GM08714 (cell line): Measurements from ENCODE around the gene COPG1.

Experiments used
- H3K4me3 ChIP-seq: fragments of 200-500 bp; sonication (Bioruptor generic); 2 replicates; pipeline ENCODE4 v1.5.1; 2014; ENCODE audit warnings: mild to moderate bottlenecking, low read length, inconsistent platforms
- ZNF274 ChIP-seq: IDR thresholded peaks from 2 replicates; pipeline ENCODE4 v1.6.1; 2012; ENCODE audit warnings: mild to moderate bottlenecking, low read depth, low read length

Gene COPG1

DNA sequence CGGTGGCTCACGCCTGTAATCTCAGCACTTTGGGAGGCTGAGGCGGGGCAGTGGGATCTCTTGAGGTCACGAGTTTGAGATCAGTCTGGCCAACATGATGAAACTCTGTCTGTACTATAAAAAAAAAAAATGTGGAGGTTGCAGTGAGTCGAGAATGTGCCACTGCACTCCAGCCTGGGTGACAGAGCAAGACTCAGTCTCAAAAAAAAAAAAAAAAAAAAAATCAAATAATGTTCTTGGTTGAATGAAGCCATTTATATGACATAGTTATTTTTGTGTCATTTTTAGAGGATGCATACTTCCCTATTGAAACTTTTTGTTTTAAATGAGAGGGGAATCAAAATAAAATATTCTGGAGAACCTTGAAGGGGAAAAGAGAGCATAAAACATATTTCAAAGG lies 32.3 kb downstream of the COPG1 start:
- no peak for TF ChIP-seq ZNF274

DNA sequence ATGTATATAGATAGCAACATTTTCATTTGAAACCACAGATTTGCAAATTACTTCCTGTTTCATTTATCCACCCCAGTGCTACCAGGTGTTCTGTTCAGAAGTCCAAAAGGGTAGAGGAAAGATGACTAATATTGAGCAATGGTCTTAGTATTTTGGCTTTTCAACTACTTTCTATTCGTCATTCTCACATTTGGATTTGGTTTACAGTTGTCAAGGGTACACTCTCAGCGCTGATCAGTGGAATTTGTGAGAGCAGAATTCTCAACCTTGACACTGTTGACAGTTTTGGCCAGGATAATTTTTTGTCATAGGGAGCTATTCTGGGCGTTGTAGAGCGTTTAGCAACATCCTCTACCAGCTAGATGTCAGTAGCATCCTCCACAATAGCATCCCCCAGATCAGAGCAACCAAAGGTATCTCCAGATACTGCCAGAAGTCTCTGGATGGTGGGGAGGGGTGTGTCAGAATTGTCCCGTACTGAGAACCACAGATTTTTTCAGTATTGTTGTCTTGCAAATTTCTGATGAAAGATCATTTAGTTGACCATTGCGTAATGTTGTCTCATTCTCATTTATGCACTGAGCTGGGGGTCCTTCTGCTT lies 33.4 kb downstream of the COPG1 start:
- H3K4me3 ChIP-seq = peak overlapping the region; percentile 6; the same call in 1 of the 2 replicates
- no peak for TF ChIP-seq ZNF274

More for the DNA sequence above, 32.3 kb downstream of the COPG1 start:
- peak overlapping the region; percentile 10; the same call in 1 of the 2 replicates for H3K4me3 ChIP-seq

DNA sequence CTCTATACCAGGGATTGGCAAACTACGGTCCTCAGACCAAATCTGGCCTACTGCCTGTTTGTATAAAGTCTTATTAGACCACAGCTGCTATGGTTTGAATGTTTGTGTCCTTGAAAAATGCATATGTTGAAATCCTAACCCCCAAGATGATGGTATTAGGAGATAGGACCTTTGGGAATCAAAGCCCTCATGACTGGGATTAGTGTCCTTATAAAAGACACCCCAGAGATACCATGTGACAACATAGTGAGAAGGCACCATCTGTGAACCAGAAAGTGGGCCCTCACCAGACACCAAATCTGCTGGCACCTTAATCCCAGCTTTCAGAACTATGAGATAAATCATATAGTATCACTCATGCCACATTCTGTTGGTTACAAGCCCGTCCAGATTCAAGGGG lies 36.7 kb downstream of the COPG1 start:
- TF ChIP-seq ZNF274 = no peak
- no peak overlapping the region for H3K4me3 ChIP-seq

DNA sequence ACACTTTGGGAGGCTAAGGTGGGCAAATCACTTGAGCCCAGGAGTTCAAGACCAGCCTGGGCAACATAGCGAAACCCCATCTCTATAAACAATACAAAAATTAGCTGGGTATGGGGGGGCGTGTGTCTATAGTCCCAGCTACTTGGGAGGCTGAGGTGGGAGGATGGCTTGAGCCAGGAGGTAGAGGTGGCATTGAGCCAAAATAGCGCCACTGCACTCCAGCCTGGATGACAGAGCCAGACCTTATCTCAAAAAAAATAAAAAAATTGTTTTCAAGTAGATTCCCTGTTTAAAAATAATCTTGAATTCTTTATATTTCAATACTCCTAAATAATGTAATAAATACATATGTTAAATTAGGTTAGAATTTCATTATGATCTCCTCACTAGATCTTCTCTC lies 39.0 kb downstream of the COPG1 start:
- TF ChIP-seq ZNF274 = no peak
- no peak overlapping the region for H3K4me3 ChIP-seq

DNA sequence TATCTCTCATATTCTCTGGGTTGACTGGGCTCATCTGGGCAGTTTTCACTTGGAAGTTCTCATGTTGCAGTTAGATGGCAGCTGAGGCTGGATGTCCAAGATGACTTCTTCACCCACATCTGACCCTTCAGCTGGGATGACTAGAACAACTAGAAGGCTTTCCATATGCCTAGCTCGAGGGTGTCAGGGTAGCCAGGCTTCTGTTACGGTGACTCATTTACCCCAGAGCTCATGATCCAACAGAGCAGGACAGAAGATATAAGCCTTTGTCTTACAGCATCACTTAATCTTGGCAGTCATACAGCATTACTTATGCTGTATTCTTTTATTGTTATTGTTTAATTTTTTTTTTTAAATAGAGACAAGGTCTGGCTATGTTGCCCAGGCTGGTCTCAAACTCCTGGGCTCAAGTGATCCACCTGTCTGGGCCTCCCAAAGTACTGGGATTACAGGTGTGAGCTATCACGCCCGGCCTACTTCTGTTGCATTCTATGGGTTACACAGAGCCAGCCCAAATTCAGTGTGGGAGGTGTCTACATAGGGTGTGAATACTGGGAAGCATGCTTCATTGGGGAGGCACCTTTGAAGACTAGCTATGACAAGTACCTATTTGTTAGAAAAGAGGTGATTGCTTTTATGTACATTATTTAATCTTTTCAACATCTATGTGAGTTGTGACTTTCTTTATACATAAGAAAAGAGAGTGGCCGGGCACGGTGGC lies 40.0 kb downstream of the COPG1 start:
- TF ChIP-seq ZNF274 = no peak
- H3K4me3 ChIP-seq = no peak overlapping the region

DNA sequence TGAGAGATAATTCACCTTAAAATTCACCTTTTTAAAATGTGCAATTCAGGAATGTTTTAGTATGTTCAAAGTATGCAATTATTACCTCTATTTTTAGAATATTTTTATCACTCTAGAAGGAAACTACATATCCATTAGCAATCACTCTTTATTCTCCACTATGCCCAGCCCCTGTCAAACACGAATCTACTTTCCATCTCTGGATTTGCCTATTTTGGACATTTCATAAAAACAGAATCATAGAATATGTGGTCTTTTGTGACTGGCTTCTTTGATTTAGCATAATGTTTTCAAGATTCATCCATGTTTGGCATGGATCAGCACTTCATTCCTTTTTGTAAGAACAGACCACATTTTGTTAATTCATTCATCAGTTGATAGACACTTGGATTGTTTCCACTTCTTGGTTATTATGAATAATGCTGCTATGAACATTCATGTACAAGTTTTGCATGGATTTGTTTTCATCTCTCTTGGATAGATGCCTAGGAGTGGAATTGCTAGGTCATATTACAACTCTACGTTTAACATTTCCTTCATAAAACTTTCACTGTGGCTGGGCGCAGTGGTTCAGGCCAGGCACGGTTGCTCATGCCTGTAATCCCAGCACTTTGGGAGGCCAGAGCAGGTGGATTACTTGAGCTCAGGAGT lies 42.0 kb downstream of the COPG1 start:
- no peak overlapping the region for H3K4me3 ChIP-seq
- no peak for TF ChIP-seq ZNF274

DNA sequence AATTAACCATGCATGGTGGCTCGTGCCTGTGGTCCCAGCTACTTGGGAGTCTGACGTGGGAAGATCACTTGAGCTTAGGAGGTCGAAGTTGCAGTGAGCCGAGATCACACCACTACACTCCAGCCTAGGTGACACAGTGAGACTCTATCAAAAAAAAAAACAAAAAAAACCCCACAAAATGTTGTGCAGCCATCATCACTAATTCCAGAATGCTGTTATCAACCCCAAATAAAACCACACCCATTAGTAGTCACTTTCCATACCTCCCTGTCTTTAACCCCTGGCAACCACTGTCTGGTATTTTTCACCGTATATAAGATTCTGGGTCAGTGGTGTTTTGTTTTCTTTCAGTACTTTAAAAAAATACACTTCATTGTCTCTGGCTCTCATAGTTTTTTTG lies 45.9 kb downstream of the COPG1 start:
- no peak for TF ChIP-seq ZNF274
- H3K4me3 ChIP-seq = no peak overlapping the region

DNA sequence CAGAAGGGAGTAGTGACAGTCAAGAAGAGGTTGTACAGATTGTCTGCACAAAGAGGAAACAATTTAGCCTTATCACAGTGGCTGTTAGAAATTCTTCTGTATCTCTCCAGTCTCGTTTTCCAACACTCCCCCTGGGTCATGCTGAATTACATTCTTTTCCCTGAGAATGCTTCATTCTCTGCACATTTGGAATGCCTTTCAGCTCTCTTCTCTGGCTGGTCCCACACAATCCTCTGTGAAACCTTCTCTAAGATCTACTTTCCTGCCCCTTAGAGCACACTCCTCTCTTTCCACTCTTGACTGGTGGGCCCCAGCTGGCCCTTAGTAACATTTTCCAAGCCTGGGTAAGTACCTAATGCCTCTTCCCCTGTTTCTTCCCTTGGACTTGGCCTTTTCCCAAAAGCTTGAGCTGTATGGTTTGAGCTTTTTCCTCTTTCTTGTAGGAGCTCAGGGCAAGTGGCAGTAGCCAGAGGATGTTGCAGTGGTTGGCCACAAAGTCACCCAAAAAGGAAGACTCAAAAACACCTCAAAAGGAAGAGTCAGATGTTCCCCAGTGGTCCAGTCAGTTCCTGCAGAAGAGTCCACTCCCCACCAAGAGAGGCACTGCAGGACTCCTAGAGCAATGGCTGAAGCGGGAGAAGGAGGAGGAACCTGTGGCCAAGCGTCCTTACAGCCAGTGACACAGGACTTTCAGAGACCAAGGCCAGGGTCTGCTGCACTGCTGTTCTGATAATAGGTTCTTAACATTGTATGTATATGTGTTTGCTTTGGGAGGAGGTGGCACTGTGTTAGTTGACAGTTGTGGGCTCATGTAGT lies 54.9 kb downstream of the COPG1 start:
- no peak for TF ChIP-seq ZNF274
- H3K4me3 ChIP-seq = no peak overlapping the region

DNA sequence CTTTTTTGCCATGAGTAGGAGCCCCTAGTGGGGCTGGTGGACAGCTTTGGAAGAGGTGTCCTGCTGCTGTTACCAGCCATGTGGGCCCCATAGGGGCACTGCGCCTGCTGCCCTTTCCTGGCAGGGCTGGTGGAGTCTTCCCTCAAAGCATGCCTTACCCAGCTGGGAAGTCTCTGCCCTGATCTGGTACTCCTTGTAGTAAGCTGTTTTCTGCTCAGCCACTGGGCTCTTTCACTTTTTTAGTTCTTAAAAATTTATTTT lies 55.5 kb downstream of the COPG1 start:
- H3K4me3 ChIP-seq = no peak overlapping the region
- no peak for TF ChIP-seq ZNF274

DNA sequence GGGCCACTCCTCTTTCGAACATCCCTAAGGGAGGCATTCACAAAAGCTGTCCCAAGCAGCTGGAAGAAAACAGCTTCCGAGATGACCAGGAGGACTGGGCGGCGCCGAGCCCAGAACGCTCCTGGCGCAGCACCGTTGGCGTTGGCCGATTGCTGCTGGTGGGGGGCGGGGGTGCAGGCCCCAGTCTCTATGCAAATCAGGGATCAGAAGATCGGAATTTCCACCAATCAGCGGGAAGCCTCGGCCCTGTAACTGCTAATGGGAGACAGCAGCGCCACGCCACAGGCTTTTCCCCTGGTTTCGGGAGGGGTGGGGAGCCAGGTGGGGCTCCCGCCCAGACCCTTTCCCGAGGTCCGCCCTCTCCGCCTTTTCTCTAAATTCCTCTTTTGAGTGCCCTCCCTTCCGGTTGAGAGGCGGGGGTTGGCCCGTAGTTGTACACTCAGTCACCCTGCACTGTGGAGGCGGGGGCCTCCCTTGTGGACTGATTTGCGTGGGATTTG lies 56.2 kb downstream of the COPG1 start:
- no peak for TF ChIP-seq ZNF274
- H3K4me3 ChIP-seq = no peak overlapping the region; the same call in 1 of the 2 replicates

DNA sequence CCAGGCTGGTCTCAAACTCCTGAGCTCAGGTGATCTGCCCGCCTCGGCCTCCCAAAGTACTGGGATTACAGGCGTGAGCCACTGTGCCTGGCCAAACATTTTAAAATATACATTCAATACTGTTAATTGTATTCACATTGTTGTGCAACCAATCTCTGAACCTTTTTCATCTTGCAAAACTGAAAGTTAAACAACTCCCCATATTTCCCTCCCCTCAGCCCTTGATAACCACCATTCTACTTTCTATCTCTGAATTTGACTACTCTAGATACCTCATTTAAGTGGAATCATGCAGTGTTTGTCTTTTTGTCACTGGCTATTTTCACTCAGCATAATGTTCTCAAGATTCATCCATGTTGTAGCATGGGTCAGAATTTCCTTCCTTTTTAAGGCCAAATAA lies 59.2 kb downstream of the COPG1 start:
- H3K4me3 ChIP-seq = no peak overlapping the region
- TF ChIP-seq ZNF274 = no peak

DNA sequence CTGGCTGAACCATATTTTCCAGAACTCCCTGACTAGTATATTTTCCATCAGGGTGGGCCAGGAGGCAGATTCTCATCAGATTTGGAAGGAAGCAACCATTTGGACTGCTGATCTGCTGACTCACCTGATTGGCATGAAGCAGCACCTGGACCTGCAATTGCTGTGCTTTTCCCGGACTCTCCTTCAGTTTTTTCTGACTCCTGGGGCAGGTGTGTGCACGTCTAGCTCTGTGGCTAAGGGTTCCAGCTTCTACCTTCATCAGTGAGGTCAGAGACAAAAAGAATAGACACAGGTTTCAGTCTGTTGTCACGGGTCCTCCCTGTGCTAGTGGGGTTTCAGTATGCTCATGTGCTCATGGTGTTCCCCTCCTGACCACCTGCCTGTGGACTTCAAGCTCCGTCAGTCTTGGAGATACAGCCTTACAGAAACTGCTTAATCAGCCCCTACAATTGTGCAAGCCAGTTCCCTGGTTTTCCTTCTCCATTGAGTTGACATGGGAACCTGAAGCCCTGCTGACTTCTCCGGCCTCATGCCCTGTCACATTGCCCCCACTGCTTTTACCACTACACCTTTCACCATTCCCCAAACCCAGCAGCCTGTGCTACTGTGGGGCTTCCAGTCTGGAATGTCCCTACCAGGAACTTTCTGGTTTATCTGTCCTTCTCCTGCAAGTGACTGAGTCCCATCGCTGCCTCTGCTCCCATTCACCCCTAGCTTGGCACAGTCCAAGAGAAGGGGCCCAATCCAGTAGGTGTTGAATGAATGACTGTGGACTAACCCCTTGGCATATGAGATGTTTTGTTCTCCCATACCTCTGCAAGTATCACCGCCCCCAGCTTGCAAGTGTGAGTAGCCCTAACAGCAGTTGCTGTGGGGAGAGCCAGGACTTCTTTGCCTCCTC lies 61.0 kb downstream of the COPG1 start:
- TF ChIP-seq ZNF274 = no peak
- no peak overlapping the region for H3K4me3 ChIP-seq

DNA sequence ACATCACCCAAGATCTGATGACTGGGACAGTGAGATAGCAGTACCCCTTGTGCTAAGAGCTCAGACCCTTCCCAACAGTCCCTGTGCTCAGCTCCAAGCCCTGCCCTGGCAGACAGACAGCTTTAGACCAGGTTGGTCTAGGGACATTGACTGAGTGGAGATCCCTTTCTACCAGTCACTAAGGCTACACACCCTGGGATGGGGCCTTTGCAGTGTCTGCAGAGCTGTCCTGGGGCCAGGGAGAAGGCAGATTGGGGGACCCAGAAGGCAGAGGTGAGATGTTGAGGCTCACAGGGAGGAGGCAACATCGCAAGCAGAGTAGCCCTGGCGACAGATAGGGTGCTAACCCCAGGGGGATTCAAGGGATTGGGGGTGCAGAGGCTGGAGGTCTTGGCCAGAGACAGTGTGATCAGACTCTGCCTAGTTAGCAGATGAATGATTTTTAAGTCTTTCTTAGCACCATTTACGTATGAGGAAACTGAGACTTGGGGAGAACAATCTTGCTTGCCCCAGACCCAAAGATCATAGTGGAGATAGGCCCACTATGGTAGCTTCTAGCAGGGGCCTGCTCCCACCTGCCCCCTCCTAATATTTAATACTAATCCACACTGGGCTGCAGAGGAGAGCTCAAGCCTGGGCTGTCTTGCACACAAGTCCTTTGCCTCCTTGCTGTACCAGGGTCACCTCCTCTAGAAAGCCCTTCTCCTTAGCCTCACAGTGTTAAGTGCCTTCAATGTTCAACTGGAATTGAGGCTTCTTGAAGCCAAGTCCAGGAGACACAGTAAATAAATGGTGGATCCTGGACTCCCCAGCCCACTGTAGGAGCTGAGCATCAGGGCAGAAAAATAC lies 61.9 kb downstream of the COPG1 start:
- no peak for TF ChIP-seq ZNF274
- no peak overlapping the region for H3K4me3 ChIP-seq
